Pancreas (tissue), 10 donors: ENCODE results near the gene GALNT7. TPM values are rescaled to one million over a fixed set of nuclear protein-coding genes. Genes with fewer than 3 reads are reported as not detected.

ENCODE experiments used
- ATAC-seq, 4 donors: fragments of 200-7000 bp; cut with Tn5 transposase; one replicate each; pipeline versions ENCODE4 v1.8.0 to v1.9.1; 2020; ENCODE audit warnings: mild to moderate bottlenecking in 4 of 4, moderate library complexity in 4 of 4
- DNase-seq, 6 donors: peaks; one replicate each; pipeline ENCODE4 v3.0.0-alpha.2; 2020
- FAIRE-seq: peaks from 2 replicates; lab custom pipeline; 2012; peaks lifted over from hg19 to GRCh38; lab: Jason Lieb, UNC
- H3K27ac ChIP-seq, 4 donors: fragments of 200-600 bp; sonication (generic); 1 replicate in 3 of 4; 2 replicates in 1 of 4; pipeline versions ENCODE4 v1.5.0 to v1.8.0; 2020
- H3K27me3 ChIP-seq, 4 donors: fragments of 200-600 bp; one replicate each; pipeline ENCODE4 v1.8.0; 2021
- H3K36me3 ChIP-seq, 3 donors: fragments of 200-600 bp; sonication (generic) in 1 of 3; one replicate each; pipeline versions ENCODE4 v1.5.0 to v1.8.0; 2020 to 2021
- H3K4me1 ChIP-seq, 3 donors: fragments of 200-600 bp; one replicate each; pipeline ENCODE4 v1.8.0; 2021
- H3K4me3 ChIP-seq, 4 donors: fragments of 200-600 bp; sonication (generic) in 2 of 4; one replicate each; pipeline versions ENCODE4 v1.5.0 to v1.8.0; 2020 to 2021
- H3K9me3 ChIP-seq, 4 donors: fragments of 200-600 bp; one replicate each; pipeline ENCODE4 v1.8.0; 2021
- WGBS, 2 donors: extraction: QIAGEN DNeasy Blood & Tissue Kit; methylation state at CpG; one replicate each; pipeline ENCODE4 v1.1.7; 2013; 5-methylcytosine and 5-hydroxymethylcytosine counted together
- intact Hi-C, 3 donors: fragments of 100-400 bp; cut with DNase I; formaldehyde crosslinking; loops; one replicate each; pipeline versions ENCODE4 v1.11.1 to v1.14.2; 2022
- polyA plus RNA-seq, 2 donors: library from polyadenylated mRNA; stranded (reverse); fragments of 200-250 nt; gene quantifications; one replicate each; pipeline ENCODE4 v1.2.3, GENCODE V29; 2013
- total RNA-seq, 6 donors: library from RNA; stranded (reverse); fragmentation: NEBNext Ultra II Directional in 4 of 6; extraction: Animal tissue kit (Norgen Biotek cat#: 25700) in 4 of 6; gene quantifications; one replicate each; pipeline versions ENCODE4 v1.2.1 to v1.2.4, GENCODE V29; 2021 to 2023
- TF ChIP-seq, protein P1 (sequence below), 4 donors: fragments of 200-600 bp; sonication (generic) in 3 of 4; IDR thresholded peaks; one replicate each; pipeline versions ENCODE4 v1.5.0 to v1.8.0; 2021; ENCODE audit warnings: antibody characterized with exemption in 4 of 4
- donor health status: healthy with polysubstance abuse.
- donor health status: DM: no; HTN: no; CAD: no; lungs with moderate emphysema.
- donor health status: DM: no; HTN: no; CAD: no.
- donor health status: control.
- donor health status: control.
- donor health status: Bipolar disorder and iron deficiency.
- donor health status: DM: yes; HTN: yes; CAD: no.
- donor health status: DM: no; HTN: no; CAD: no.
- donor health status: DM: no; HTN: no; CAD: no.
- donor health status: DM: yes; HTN: yes; CAD: no.

GALNT7 gene
- total and polyA plus RNA-seq, 8 donors, result 5.7 to 31.2 (median 23.0) TPM

DNA sequence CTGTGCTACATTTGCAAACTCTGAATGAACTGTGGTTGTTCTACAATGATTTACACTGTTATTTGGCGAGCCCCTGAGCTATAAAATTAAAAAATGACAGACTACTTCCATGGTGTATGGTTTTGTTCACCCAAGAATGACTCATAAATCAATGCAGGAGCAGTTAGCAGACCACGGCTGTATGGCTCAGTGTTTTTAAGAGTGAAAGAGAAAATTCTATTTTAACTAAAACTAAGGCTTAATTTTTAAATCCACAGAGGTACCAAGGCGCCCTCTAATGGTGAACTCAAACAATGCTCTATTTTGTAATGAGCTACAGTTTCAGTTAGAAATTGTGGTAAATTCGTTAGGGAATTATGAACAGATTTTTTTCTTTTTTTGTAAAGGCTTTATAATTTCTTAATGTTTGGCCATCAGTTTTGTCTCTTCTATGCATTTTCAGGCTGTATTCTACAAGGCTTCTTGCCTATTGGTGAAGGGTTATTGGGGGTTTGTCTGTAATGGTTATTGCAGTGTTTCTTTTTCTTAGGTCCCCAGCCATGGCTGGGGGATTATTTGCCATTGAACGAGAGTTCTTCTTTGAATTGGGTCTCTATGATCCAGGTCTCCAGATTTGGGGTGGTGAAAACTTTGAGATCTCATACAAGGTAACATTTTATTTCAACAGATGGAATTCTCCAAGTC is 133.0 kb downstream of the GALNT7 start:
- peak; percentile 54 to 76 (median 62) for ATAC-seq
- intact Hi-C loops, result no loop called here
- Histone ChIP-seq H3K9me3 (no peaks in the 10 kb centered on the region), H3K4me3 (no peak overlapping the region), H3K27me3 (no peaks in the 10 kb centered on the region), H3K36me3 (peaks cover 0 to 7% (median 0%) of the 10 kb centered on the region in 3 donors), H3K27ac (no peak overlapping the region), H3K4me1 (peaks cover 0 to 5% (median 0%) of the 10 kb centered on the region in 3 donors)
- 22 to 23% methylated on average over 5 of the region's 5 CpGs for WGBS, 2 donors
- FAIRE-seq, result no peak
- TF ChIP-seq, protein P1, sequence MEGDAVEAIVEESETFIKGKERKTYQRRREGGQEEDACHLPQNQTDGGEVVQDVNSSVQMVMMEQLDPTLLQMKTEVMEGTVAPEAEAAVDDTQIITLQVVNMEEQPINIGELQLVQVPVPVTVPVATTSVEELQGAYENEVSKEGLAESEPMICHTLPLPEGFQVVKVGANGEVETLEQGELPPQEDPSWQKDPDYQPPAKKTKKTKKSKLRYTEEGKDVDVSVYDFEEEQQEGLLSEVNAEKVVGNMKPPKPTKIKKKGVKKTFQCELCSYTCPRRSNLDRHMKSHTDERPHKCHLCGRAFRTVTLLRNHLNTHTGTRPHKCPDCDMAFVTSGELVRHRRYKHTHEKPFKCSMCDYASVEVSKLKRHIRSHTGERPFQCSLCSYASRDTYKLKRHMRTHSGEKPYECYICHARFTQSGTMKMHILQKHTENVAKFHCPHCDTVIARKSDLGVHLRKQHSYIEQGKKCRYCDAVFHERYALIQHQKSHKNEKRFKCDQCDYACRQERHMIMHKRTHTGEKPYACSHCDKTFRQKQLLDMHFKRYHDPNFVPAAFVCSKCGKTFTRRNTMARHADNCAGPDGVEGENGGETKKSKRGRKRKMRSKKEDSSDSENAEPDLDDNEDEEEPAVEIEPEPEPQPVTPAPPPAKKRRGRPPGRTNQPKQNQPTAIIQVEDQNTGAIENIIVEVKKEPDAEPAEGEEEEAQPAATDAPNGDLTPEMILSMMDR (IDR thresholded peaks at IDR 0.05), result peak; percentile 30 to 71 (median 52)
- DNase-seq, result no peak

DNA sequence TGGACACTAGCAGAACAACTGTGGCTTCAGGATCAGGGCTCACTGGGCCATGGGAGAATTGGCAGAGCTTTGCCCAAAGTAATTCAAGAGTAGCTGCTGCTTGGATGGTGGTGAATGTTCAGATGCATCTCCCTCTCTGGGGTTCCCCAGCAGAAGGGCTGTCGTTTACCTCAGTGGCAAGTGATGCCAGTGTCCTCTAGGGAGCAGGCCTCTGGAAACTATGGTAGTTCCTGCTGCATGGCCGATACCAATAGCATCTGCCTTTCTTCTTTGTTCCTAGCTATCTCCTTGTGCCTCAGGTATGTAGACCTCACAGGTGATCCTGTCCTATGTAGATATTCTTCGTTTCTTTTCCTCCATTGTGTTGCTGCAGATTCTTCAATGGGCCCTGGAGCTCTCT is 139.2 kb downstream of the GALNT7 start:
- FAIRE-seq (no peak), DNase-seq (no peak), ATAC-seq (no peak)
- Histone ChIP-seq H3K27ac (no peak overlapping the region), H3K4me3 (no peak overlapping the region), H3K27me3 (no peaks in the 10 kb centered on the region), H3K4me1 (no peaks in the 10 kb centered on the region), H3K36me3 (no peaks in the 10 kb centered on the region), H3K9me3 (no peaks in the 10 kb centered on the region)
- TF ChIP-seq, protein P1 (IDR thresholded peaks at IDR 0.05), result no peak
- 96 to 97% methylated on average over 3 of the region's 3 CpGs for WGBS, 2 donors
- intact Hi-C loops, result no loop called here

DNA sequence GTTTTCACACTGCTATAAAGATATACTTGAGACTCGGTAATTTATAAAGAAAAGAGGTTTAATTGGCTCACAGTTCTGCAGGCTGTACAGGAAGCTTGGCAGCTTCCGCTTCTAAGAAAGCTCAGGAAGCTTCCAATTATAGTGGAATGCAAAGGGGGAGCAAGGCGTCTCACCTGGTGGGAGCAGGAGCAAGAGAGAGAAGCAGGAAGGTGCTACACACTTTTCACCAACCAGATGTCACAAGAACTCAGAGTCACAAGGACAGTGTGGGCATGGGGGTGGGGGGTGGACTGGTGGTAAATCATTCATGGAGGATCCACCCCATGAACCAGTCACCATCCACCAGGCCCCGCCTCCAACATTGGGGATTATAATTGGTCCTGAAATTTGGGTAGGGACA is 142.8 kb downstream of the GALNT7 start:
- no peak for ATAC-seq
- TF ChIP-seq, protein P1 (IDR thresholded peaks at IDR 0.05), result no peak
- FAIRE-seq, result no peak
- H3K4me1 ChIP-seq, result no peaks in the 10 kb centered on the region
- WGBS, 2 donors, result 91 to 93% methylated on average over 4 of the region's 4 CpGs
- intact Hi-C loops, result no loop called here
- DNase-seq, result no peak
- H3K27me3 ChIP-seq, result no peaks in the 10 kb centered on the region
- H3K27ac ChIP-seq, result no peak overlapping the region
- H3K36me3 ChIP-seq, result peaks cover 0 to 12% (median 0%) of the 10 kb centered on the region in 3 donors
- H3K4me3 ChIP-seq, result no peak overlapping the region
- no peaks in the 10 kb centered on the region for H3K9me3 ChIP-seq

DNA sequence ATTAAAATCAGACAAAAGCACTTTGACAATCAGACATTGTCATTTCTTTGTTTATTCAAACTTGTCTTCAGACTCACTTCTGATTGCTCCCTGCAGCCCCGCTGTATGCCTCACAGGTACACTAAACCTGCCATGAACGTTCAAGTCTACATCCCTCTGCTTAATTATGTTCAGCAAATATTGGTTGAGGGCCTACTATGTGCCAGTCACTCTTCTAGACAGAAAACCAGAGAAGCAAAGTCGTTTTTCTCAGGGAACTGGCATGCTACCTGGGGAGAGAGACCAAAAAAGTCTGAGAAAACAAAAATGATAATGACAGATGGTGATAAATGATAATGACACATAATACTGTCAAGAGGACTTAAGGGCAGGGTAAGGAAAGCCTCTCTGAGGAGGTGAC is 146.1 kb downstream of the GALNT7 start:
- no peak for FAIRE-seq
- TF ChIP-seq, protein P1 (IDR thresholded peaks at IDR 0.05), result no peak
- 62 to 72% methylated on average over 3 of the region's 3 CpGs for WGBS, 2 donors
- Histone ChIP-seq H3K4me3 (no peak overlapping the region), H3K27me3 (no peaks in the 10 kb centered on the region), H3K36me3 (peaks cover 0 to 19% (median 0%) of the 10 kb centered on the region in 3 donors), H3K9me3 (no peaks in the 10 kb centered on the region), H3K4me1 (peaks cover 0 to 4% (median 0%) of the 10 kb centered on the region in 3 donors), H3K27ac (no peak overlapping the region)
- no peak for DNase-seq
- ATAC-seq, result no peak
- intact Hi-C loops, result loop anchor here in 2 of 3 donors (5.0 kb wide), 1 partner anchor 98 kb away; no protein-coding TSS in a partner anchor

DNA sequence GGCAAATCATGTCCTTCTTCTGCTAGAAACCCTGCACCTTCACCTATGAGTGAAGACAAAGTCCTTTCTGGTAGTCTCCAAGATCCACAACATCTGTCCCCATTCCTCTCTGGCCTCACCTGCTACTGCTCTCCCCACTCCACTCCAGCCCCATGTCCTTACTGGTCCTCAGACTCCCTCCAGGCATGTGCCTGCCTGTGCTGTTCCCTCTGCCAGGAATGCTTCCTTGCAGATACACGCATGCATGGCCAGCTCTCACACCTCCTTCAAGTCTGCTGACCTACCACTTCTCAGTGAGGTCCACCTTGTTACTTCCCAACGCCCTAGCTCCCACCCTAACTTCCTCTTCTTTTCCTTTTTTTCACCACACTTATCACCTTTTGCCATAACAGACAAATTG is 147.4 kb downstream of the GALNT7 start:
- ATAC-seq (no peak), DNase-seq (no peak), FAIRE-seq (no peak)
- H3K36me3 ChIP-seq, result peaks cover 0 to 19% (median 0%) of the 10 kb centered on the region in 3 donors
- no peaks in the 10 kb centered on the region for H3K27me3 ChIP-seq
- no peak overlapping the region for H3K4me3 ChIP-seq
- 86 to 92% methylated on average over 2 of the region's 2 CpGs for WGBS, 2 donors
- TF ChIP-seq, protein P1 (IDR thresholded peaks at IDR 0.05), result no peak
- no peaks in the 10 kb centered on the region for H3K9me3 ChIP-seq
- no peak overlapping the region for H3K27ac ChIP-seq
- H3K4me1 ChIP-seq, result peaks cover 0 to 4% (median 0%) of the 10 kb centered on the region in 3 donors
- intact Hi-C loops, result loop anchor here in 2 of 3 donors (5.0 kb wide), 1 partner anchor 96 kb away; no protein-coding TSS in a partner anchor
